Measurements from ENCODE around the gene SLC26A9. TPM values are rescaled to one million over a fixed set of nuclear protein-coding genes. Genes with fewer than 3 reads are reported as not detected.

Gene SLC26A9
- total RNA-seq, 2 donors from 2014 or later = not detected

DNA sequence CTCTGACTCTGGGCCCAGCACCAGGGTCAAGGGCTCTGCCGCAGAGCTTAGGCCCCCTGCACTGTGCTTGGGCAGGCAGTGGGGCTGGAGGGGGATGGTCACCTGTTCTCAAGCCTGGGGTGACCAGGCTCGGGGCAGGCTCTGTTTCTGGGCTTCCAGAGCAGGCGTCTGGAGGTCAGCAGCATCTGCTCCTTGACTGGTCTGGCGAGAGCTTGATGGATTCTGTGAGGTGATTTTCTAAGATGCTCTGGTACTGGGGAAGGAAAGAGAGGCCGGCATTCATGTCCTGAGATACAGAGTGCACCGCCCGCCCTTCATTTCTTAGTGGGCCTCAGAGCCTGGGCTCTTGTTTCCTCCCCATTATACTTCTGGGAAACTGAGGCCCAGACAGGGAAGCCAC lies 35.4 kb upstream of the SLC26A9 start:
- H3K27me3 Mint-ChIP-seq = peaks cover 11% of the 10 kb centered on the region
- no peak for DNase-seq
- peaks cover 4% of the 10 kb centered on the region for H3K36me3 Mint-ChIP-seq (ENCODE audit: low read depth)
- peaks cover 6% of the 10 kb centered on the region for H3K4me1 Mint-ChIP-seq
- H3K4me3 Mint-ChIP-seq = no peak overlapping the region
- H3K27ac Mint-ChIP-seq = no peak overlapping the region
- H3K9me3 ChIP-seq (ENCODE audit: control insufficient read depth, low read length, poor library complexity, severe bottlenecking) = no peaks in the 10 kb centered on the region
- ATAC-seq = no peak

DNA sequence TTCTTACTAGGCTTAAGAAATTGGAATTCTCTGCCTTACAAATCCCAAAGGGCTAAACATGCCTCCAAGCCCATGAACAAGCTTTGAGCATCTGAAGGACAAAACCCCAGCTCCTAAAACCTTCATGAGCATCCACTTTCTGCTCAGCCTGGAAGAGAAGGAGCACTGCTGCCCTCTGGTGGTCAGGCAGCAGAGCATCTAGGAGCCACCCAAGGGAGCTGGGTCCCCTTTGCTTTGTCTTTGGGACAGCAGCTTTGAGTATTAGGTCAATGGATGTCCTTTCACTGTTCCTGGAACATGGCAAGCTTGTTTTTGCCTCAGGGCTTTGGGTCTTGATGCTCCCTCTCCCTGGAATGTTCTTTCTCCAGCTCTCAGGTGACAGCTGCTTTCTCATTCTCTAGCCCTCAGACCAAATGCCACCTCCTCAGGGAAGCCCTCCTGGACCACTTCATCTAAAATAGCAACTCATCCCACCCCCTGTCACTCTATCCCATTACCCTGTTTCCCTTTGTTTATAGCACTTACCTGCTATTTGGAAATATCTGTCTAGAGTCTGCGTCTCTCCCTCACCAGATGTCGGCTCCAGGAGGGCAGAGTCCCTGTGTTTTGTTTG lies 34.3 kb upstream of the SLC26A9 start:
- no peak overlapping the region for H3K27ac Mint-ChIP-seq
- peak; percentile 53 to 71 (median 63) for DNase-seq
- H3K27me3 Mint-ChIP-seq = peaks cover 11% of the 10 kb centered on the region
- H3K9me3 ChIP-seq (ENCODE audit: control insufficient read depth, low read length, poor library complexity, severe bottlenecking) = no peaks in the 10 kb centered on the region
- ATAC-seq = peak; percentile 87
- H3K4me3 Mint-ChIP-seq = no peak overlapping the region
- peaks cover 15% of the 10 kb centered on the region for H3K4me1 Mint-ChIP-seq
- H3K36me3 Mint-ChIP-seq (ENCODE audit: low read depth) = peaks cover 2% of the 10 kb centered on the region

DNA sequence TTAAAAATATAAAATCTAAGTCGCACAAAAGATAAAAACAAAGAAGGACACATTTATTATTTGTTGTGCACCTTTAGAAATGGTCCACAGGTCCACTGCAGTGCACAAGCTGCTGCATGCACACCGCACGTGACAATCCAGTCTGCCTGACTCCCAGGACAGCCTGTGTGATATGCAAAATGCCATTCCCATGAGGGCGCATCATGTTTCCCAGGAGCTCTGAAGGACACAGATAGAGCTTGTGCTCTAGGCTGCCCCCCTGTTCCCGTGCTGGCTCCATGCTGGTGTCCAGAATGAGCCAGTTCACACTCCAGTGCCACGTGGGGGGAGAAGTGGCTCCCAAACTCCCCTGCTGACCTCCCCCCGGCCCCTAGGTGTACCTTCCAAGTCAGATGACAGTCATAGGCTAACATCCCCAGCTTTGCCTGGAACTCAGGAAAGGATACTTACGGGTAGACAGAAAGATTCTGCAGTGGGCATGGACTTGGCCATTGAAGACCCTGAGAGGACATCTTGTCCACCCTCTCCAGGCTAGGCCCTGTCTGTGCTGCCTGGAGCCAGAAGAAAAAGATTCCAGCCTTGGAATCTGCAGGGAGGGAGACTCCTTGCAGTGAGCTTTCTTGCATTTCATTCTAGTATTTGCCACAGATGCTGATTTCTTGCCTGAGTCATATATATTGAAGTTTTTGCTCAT lies 33.6 kb upstream of the SLC26A9 start:
- peaks cover 17% of the 10 kb centered on the region for H3K4me1 Mint-ChIP-seq
- no peaks in the 10 kb centered on the region for H3K9me3 ChIP-seq (ENCODE audit: control insufficient read depth, low read length, poor library complexity, severe bottlenecking)

DNA sequence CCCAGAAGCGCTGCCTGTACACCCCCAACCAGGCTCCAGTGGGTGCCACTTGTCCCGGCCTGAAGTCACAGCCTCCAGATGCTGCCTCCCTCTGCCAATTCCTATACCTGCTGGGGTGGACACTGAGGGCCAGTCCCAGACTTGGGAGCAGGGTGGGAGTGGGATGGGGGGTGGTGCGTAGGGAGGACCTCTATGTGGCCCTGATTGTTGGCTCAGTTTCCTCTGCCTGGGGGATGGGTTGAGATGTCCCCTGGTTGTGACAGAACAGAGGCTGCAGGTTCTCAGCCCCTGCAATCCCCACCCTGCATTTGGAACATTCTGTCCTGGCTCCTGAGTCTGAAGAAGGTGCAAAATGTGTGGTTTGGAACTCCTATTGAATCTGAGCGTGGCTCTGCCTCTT lies 32.8 kb upstream of the SLC26A9 start:
- Mint-ChIP-seq H3K4me3 (no peak overlapping the region), H3K4me1 (peaks cover 17% of the 10 kb centered on the region), H3K27ac (no peak overlapping the region), H3K36me3 (ENCODE audit: low read depth) (no peaks in the 10 kb centered on the region), H3K27me3 (peaks cover 11% of the 10 kb centered on the region)
- no peaks in the 10 kb centered on the region for H3K9me3 ChIP-seq (ENCODE audit: control insufficient read depth, low read length, poor library complexity, severe bottlenecking)
- DNase-seq = no peak
- ATAC-seq = no peak

More for the DNA sequence above, 33.6 kb upstream of the SLC26A9 start:
- ATAC-seq (no peak), DNase-seq (no peak)
- Mint-ChIP-seq H3K36me3 (ENCODE audit: low read depth) (no peaks in the 10 kb centered on the region), H3K27ac (no peak overlapping the region), H3K4me3 (no peak overlapping the region), H3K27me3 (peaks cover 11% of the 10 kb centered on the region)

DNA sequence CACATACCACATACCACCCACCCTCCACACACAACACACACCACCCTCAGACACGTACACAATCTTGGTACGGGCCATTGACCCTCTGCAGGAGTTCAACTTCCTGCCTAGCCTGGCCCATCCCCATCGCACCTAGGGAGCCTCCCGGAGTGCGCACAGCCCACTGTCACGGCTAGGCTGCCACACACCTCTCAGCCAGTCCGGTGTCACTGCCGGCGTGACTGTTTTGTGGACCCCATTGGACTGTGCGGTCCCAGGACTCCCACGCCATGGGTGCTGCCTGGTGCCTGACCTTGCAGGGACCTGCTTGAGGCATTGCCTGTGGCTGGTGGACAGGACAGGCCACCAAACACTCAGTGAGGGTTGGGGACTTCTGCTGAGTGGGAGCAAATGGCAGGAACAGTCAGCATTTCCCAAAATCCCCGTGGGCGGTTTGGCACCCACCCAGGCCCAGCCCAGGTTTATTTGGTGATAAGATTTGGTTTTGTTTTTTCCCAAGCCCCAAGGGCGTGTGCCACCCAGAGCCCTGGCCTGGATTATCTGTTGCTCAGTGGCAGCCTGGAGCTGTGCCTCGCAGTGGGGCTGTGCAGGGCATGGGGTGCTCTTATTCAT lies 32.2 kb upstream of the SLC26A9 start:
- Mint-ChIP-seq H3K4me3 (no peak overlapping the region), H3K27ac (no peak overlapping the region), H3K36me3 (ENCODE audit: low read depth) (no peaks in the 10 kb centered on the region), H3K27me3 (peaks cover 11% of the 10 kb centered on the region), H3K4me1 (peaks cover 17% of the 10 kb centered on the region)
- DNase-seq (no peak), ATAC-seq (no peak)
- no peaks in the 10 kb centered on the region for H3K9me3 ChIP-seq (ENCODE audit: control insufficient read depth, low read length, poor library complexity, severe bottlenecking)

DNA sequence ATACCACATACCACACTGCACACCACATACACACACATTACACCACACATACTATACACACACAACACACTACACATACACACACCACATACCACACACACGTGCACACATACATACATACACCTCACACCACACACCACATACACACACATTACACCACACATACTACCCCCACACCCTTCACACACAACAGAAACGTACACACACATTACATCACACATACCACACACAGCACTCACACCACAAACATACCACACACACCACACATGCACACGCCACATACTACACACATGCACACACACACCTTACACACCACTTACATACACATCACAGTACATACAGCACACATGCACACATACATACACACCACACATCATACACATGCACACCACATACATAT lies 31.5 kb upstream of the SLC26A9 start:
- H3K27ac Mint-ChIP-seq = no peak overlapping the region
- H3K9me3 ChIP-seq (ENCODE audit: control insufficient read depth, low read length, poor library complexity, severe bottlenecking) = no peaks in the 10 kb centered on the region
- H3K27me3 Mint-ChIP-seq = peaks cover 11% of the 10 kb centered on the region
- DNase-seq (no peak), ATAC-seq (no peak)
- H3K4me1 Mint-ChIP-seq = peaks cover 17% of the 10 kb centered on the region
- no peak overlapping the region for H3K4me3 Mint-ChIP-seq
- H3K36me3 Mint-ChIP-seq (ENCODE audit: low read depth) = no peaks in the 10 kb centered on the region

DNA sequence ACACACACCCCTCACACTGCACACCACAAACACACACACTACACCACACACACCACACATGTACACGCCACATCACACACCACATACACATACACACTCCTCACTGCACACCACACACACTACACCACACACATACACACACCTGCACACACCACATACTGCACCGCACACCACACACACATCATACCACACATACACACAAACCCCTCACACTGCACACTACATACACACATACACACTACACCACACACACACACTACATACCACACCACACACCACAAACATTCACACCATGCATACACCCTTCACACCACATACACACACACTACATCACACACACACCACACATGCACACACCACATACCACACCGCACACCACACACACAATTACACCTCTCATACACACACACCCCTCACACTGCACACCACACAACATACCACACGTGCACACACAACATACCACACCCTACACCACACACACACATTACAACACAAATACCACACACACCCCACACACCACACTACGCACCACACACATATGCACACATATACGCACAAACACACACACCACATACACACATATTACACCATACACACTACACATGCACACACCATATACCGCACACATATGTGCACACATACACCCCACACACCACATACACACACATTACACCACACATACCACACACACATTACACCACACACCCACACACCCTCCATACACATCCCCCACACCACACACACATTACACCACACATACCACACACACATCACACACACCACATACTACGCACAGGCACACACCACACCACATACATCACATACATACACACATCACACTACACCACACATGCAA lies 30.3 kb upstream of the SLC26A9 start:
- H3K4me3 Mint-ChIP-seq = no peak overlapping the region
- no peaks in the 10 kb centered on the region for H3K36me3 Mint-ChIP-seq (ENCODE audit: low read depth)
- DNase-seq (no peak), ATAC-seq (no peak)
- no peaks in the 10 kb centered on the region for H3K9me3 ChIP-seq (ENCODE audit: control insufficient read depth, low read length, poor library complexity, severe bottlenecking)
- H3K27me3 Mint-ChIP-seq = peaks cover 11% of the 10 kb centered on the region
- H3K4me1 Mint-ChIP-seq = peaks cover 15% of the 10 kb centered on the region
- H3K27ac Mint-ChIP-seq = no peak overlapping the region

DNA sequence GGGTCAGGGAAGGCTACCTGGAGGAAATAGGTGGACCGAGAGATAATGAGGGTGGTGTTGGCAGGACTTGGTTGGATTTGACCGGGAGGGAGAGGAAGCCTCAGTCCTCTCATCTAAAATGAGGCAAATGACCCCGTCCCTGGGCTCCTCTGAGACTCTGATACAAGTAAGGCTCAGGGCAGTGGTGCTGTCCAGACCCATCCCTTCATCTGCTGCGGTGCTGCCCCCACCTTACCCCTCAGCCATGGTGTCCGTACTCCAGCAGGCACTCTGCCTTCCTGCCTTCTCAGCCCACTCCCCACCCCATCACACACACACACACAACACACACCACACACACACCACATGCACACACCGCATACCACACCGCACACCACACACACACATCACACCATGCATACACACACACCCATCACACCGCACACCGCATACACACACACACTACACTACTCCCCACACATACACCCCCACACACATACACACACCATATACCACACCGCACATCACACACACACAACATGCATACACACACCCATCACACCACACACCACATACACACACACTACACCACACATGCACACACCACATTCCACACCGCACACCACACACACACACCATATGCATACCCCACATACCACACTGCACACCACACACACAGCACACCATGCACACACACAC lies 29.4 kb upstream of the SLC26A9 start:
- ATAC-seq = no peak
- Mint-ChIP-seq H3K4me3 (no peak overlapping the region), H3K36me3 (ENCODE audit: low read depth) (no peaks in the 10 kb centered on the region), H3K4me1 (peaks cover 15% of the 10 kb centered on the region), H3K27me3 (peaks cover 9% of the 10 kb centered on the region), H3K27ac (no peak overlapping the region)
- DNase-seq = no peak
- no peaks in the 10 kb centered on the region for H3K9me3 ChIP-seq (ENCODE audit: control insufficient read depth, low read length, poor library complexity, severe bottlenecking)

DNA sequence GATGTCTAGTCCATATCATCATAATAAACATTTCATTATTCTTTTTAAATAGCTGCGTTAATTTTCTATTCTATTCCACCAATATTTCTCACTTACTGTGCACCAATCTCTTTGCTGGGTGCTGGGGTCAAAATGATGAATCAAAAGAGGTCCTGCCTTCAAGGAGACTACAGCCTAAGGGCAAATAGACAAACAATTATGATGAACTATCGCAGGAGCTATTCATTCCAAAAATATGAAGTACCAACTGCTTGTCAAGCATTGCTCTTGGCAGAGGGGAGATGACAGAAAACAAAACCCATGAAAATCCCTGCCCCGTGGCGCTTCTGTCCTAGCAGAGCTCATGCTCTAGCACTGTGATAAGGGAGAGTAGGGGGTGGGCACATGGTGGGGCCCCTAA lies 28.8 kb upstream of the SLC26A9 start:
- Mint-ChIP-seq H3K27me3 (peaks cover 3% of the 10 kb centered on the region), H3K36me3 (ENCODE audit: low read depth) (no peaks in the 10 kb centered on the region), H3K4me3 (no peak overlapping the region), H3K4me1 (peaks cover 15% of the 10 kb centered on the region), H3K27ac (no peak overlapping the region)
- DNase-seq (no peak), ATAC-seq (no peak)
- no peaks in the 10 kb centered on the region for H3K9me3 ChIP-seq (ENCODE audit: control insufficient read depth, low read length, poor library complexity, severe bottlenecking)

DNA sequence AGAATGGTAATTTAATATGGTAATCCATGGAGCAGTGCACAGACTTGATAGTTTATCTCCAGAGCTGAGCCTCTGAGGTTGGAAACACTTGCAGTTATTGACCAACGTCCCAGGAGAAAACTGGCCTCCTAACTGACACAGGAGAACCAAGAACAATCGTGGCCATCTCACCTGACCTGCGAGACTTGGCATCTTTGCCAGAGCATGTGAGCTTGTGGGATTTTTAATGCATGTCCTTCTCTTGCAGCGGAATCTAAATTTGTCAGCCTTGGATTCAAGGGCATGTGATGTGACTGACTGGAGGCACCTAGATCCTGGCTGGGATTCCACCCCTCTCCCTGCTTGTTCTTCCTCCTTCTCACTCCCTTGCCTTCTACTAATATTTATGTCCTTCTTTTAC lies 27.8 kb upstream of the SLC26A9 start:
- no peak overlapping the region for H3K27ac Mint-ChIP-seq
- no peaks in the 10 kb centered on the region for H3K36me3 Mint-ChIP-seq (ENCODE audit: low read depth)
- H3K9me3 ChIP-seq (ENCODE audit: control insufficient read depth, low read length, poor library complexity, severe bottlenecking) = no peaks in the 10 kb centered on the region
- peaks cover 15% of the 10 kb centered on the region for H3K4me1 Mint-ChIP-seq
- DNase-seq (no peak), ATAC-seq (no peak)
- no peaks in the 10 kb centered on the region for H3K27me3 Mint-ChIP-seq
- no peak overlapping the region for H3K4me3 Mint-ChIP-seq

DNA sequence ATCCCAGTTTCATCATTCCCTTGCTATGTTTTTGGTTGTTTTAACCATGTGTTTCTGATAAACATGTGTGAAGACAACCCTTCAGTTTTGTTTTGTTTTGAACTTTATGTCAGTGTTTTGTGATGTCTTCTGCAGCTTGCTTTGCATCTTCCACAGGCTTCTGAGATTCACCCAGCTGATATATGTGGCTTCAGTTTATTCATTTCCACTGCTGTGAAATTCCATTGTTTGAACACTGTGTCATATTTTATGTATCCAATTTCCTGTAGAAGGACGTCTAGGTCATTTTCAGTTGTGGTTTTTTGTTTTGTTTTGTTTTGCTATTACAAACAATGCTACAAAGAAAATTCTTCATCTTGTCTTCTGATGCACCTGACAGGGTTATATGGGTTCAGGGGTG lies 27.2 kb upstream of the SLC26A9 start:
- DNase-seq = no peak
- Mint-ChIP-seq H3K27me3 (no peaks in the 10 kb centered on the region), H3K4me1 (peaks cover 15% of the 10 kb centered on the region), H3K4me3 (no peak overlapping the region), H3K36me3 (ENCODE audit: low read depth) (no peaks in the 10 kb centered on the region), H3K27ac (no peak overlapping the region)
- no peaks in the 10 kb centered on the region for H3K9me3 ChIP-seq (ENCODE audit: control insufficient read depth, low read length, poor library complexity, severe bottlenecking)
- ATAC-seq = no peak

DNA sequence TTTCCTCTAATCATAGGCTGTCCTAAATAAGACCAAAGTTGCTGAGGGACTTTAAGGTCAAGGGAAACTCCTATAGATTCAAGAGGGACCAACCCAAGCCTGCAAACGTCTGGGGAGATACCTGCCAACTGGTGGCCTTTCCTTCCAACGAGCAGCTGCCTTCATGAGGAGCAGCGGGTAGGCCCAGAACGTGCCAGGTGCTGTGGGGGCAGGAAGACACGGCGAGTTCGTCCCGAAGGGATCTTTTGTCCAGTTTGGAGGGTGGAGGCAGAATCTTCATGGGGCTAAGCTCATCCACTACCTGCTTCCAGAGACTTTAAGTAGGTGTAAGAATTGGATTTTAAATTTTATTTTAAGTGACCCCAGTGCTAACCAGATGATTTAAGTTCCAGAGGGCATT lies 26.0 kb upstream of the SLC26A9 start:
- H3K36me3 Mint-ChIP-seq (ENCODE audit: low read depth) = peaks cover 2% of the 10 kb centered on the region
- H3K9me3 ChIP-seq (ENCODE audit: control insufficient read depth, low read length, poor library complexity, severe bottlenecking) = no peaks in the 10 kb centered on the region
- ATAC-seq (no peak), DNase-seq (no peak)
- no peak overlapping the region for H3K4me3 Mint-ChIP-seq
- H3K27ac Mint-ChIP-seq = no peak overlapping the region
- H3K4me1 Mint-ChIP-seq = peaks cover 15% of the 10 kb centered on the region
- H3K27me3 Mint-ChIP-seq = peaks cover 6% of the 10 kb centered on the region

All from T-helper 17 cell (primary cell).